ENCODE measurements around the gene GRIK3.

GRIK3 gene

GRCh38 chr1:36975642-36976041, 58.7 kb downstream of the GRIK3 start:
- no peak for DNase-seq

GRCh38 chr1:36973056-36973455, 61.3 kb downstream of the GRIK3 start:
- no peak for DNase-seq

GRCh38 chr1:36971852-36972618, 62.3 kb downstream of the GRIK3 start:
- no peak for DNase-seq

GRCh38 chr1:36968730-36969129, 65.6 kb downstream of the GRIK3 start:
- peak; percentile 98 for DNase-seq

GRCh38 chr1:36966242-36966641, 68.1 kb downstream of the GRIK3 start:
- no peak for DNase-seq

- DNase-seq, result no peak
Observed at GRCh38 chr1:36965275-36966159, 68.8 kb downstream of the GRIK3 start.

GRCh38 chr1:36964830-36965229, 69.5 kb downstream of the GRIK3 start:
- no peak for DNase-seq

- no peak for DNase-seq
Observed at GRCh38 chr1:36963006-36963405, 71.3 kb downstream of the GRIK3 start.

- DNase-seq, result no peak
Observed at GRCh38 chr1:36961062-36961615, 73.2 kb downstream of the GRIK3 start.

- no peak for DNase-seq
Observed at GRCh38 chr1:36956570-36956969, 77.7 kb downstream of the GRIK3 start.

GRCh38 chr1:36955016-36955415, 79.3 kb downstream of the GRIK3 start:
- no peak for DNase-seq

GRCh38 chr1:36953061-36953460, 81.3 kb downstream of the GRIK3 start:
- DNase-seq, result no peak

GRCh38 chr1:36951761-36952160, 82.6 kb downstream of the GRIK3 start:
- no peak for DNase-seq

GRCh38 chr1:36951292-36951750, 83.0 kb downstream of the GRIK3 start:
- no peak for DNase-seq

GRCh38 chr1:36950604-36951291, 83.6 kb downstream of the GRIK3 start:
- DNase-seq, result no peak

- DNase-seq, result no peak
Observed at GRCh38 chr1:36948606-36949005, 85.7 kb downstream of the GRIK3 start.

GRCh38 chr1:36948147-36948546, 86.2 kb downstream of the GRIK3 start:
- no peak for DNase-seq

GRCh38 chr1:36947384-36947783, 86.9 kb downstream of the GRIK3 start:
- no peak for DNase-seq

- DNase-seq, result no peak
Observed at GRCh38 chr1:36944883-36945282, 89.4 kb downstream of the GRIK3 start.

- DNase-seq, result no peak
Observed at GRCh38 chr1:36942148-36942547, 92.2 kb downstream of the GRIK3 start.

GRCh38 chr1:36941316-36941978, 92.9 kb downstream of the GRIK3 start:
- DNase-seq, result no peak

GRCh38 chr1:36938819-36939218, 95.5 kb downstream of the GRIK3 start:
- DNase-seq, result no peak

GRCh38 chr1:36937371-36937770, 96.9 kb downstream of the GRIK3 start:
- DNase-seq, result no peak
